ENCODE data around the gene HDAC9.
"Not testable (repeated sequence)": the region's sequence is repeated elsewhere in the genome, so short reads cannot be mapped to it uniquely, and the experiment has no call there.

HDAC9 gene

DNA sequence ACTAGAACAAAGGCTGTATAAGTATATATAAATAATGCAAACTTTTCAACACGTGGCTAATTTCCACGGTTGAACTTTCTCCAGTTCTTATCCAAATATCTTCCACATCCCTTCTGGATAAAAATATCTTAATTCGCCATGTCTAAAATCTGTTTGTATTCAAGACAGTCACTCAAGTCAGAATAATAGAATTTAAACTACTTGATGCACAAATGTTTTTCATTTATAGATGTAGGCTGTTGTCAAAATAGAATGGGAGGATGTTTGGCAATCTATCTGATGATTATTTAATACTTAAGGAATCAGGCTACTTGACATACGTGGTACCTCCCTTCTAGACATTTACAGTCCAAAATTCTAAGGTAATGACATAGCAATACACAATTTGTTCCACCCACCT lies 417.6 kb downstream of the HDAC9 start:
- FAIRE-seq, result no peak
- no peak for DNase-seq (ENCODE audit: insufficient read length, low spot score)

DNA sequence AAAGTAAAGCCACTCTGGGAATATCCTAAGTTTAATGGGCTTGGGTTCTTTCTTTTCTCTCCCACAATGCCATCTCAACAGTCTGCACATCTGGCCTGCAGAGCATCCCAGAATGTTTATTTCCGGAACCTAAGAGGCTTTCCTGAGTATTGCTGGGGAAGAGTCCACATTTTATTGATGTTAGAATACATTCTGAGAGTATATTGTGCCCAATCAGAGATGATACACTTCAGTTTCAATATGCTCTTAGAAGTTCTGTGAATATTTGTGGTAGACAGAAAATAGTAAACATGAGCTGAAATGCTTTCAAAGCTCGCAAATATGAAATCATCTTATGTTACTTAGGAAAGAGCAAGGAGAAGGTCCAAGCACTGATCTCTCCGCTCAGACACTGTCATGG lies 421.3 kb downstream of the HDAC9 start:
- FAIRE-seq, result no peak

GRCh38 chr7:18927134-18927533 lies 431.6 kb downstream of the HDAC9 start:
- FAIRE-seq (no peak), DNase-seq (ENCODE audit: insufficient read length, low spot score) (no peak)

More for the DNA sequence above, 421.3 kb downstream of the HDAC9 start:
- no peak for DNase-seq (ENCODE audit: insufficient read length, low spot score)

DNA sequence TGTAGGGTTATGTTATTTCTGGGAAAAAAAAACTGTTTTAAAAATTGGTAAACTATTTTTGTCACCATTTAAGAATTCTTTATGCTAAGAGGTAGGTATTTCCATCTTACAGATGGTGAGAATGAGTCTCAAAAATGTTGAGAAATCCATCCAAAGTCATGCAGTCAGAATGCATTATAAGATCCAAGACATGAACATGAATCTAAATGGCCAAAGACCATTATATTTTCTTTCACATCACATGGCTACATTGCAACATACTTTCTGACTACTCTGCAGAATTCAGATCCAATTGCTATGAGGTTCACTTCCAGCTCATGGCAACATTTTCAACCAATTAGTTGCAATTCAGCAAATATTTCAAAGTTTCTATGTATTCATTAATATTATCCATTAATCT lies 440.7 kb downstream of the HDAC9 start:
- FAIRE-seq (no peak), DNase-seq (ENCODE audit: insufficient read length, low spot score) (no peak)

- no peak for FAIRE-seq
These were observed 444.4 kb downstream of the HDAC9 start for GRCh38 chr7:18939771-18940592.

GRCh38 chr7:18940593-18941134 lies 445.1 kb downstream of the HDAC9 start:
- FAIRE-seq (no peak), DNase-seq (ENCODE audit: insufficient read length, low spot score) (no peak)

More at GRCh38 chr7:18939771-18940592, 444.4 kb downstream of the HDAC9 start:
- DNase-seq (ENCODE audit: insufficient read length, low spot score), result no peak

DNA sequence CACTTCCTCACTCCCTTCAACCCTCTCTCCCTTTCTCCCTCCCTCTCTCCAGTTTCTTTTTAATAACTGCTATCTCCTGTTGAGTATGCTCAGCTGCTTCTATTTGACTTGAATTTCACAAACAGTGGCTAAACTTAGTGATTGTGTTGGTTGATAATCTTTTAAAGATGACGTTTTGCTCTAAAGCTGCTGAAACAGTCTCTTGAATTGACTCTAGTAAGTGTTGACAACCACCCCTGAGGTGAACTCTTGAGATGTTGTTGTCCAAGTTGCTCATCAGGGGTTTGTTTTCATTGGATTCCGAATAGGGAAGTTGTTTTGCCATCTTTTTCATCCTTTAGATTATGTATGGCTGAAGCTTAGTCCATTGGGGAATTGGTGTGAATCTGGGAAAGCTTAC lies 445.7 kb downstream of the HDAC9 start:
- FAIRE-seq (no peak), DNase-seq (ENCODE audit: insufficient read length, low spot score) (no peak)

GRCh38 chr7:18948521-18948920 lies 453.0 kb downstream of the HDAC9 start:
- FAIRE-seq (no peak), DNase-seq (ENCODE audit: insufficient read length, low spot score) (no peak)

GRCh38 chr7:18952846-18953245 lies 457.3 kb downstream of the HDAC9 start:
- FAIRE-seq (no peak), DNase-seq (ENCODE audit: insufficient read length, low spot score) (no peak)

GRCh38 chr7:18958627-18959026 lies 463.1 kb downstream of the HDAC9 start:
- FAIRE-seq, result no peak
- no peak for DNase-seq (ENCODE audit: insufficient read length, low spot score)

DNA sequence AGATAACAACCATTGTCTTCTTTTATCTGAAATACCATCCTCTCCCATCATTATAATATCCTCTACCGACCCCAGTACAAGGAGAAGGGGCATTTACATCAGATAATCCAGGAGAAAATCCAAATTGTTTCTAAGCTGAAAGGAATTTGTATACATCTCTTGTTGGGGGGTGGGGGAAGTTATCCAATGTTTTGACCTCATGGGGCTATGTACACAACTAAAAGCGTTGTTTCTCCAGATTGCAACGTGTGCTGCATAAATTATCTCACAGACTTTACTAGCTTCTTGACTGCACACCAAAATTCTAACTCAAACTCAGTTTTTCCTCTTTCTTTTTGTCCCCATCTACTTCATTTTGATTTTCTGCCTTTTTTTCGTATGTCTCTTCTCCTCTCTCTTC lies 465.2 kb downstream of the HDAC9 start:
- DNase-seq (ENCODE audit: insufficient read length, low spot score), result no peak
- FAIRE-seq, result no peak

- no peak for FAIRE-seq
- no peak for DNase-seq (ENCODE audit: insufficient read length, low spot score)
These were observed 466.5 kb downstream of the HDAC9 start for GRCh38 chr7:18962031-18962430.

DNA sequence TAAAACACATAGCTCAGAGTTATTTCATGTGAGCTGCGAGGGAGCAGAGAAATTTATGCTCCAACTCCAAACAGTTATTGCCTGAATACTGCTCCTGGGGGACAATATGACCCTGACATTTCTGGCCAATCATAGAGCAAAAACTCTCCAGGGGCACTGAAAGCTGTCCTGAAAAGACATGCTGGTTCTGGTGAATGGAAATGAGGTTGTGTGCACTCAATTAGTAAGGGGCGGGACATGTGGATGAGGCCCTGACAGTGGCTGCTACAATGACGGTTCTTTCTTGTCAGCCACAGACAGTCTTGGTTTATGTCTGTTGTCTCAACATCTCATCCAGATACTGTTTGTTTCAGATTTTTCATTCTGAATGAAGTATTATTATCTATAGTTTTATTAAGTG lies 470.1 kb downstream of the HDAC9 start:
- FAIRE-seq (no peak), DNase-seq (ENCODE audit: insufficient read length, low spot score) (no peak)

DNA sequence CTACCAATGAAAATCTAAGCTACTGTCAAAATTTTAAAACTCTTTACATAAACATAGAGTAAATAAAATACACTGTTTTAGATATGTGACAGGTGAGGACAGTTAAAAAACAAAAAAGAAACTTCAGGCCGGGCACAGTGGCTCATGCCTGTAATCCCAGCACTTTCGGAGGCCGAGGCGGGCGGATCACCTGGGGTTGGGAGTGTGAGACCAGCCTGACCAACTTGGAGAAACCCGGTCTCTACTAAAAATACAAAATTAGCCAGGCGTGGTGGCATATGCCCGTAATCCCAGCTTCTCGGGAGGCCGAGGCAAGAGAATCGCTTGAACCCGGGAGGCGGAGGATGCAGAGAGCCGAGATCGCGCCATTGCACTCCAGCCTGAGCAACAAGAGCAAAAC lies 472.2 kb downstream of the HDAC9 start:
- DNase-seq (ENCODE audit: insufficient read length, low spot score); FAIRE-seq: not testable (repeated sequence)

DNA sequence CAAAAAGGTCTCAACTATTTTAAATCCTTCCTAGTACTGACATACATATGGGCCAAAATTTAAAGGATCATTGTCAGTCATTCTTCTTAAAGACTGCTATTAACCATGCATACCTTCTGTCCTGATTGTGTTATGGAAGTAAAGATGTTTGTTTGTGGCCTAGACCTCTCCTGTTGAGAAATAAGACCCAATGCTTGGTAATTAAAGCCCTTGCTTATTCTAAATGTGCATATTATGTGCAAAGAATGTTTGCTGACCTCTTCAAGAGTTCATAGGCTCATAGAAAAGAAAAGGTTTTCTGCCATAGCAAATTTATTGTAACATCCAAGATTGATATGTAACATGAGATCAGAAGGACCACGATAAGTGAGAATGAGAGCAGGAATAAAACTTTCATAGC lies 476.3 kb downstream of the HDAC9 start:
- no peak for DNase-seq (ENCODE audit: insufficient read length, low spot score)
- FAIRE-seq, result no peak

GRCh38 chr7:18974803-18975202 lies 479.3 kb downstream of the HDAC9 start:
- no peak for DNase-seq (ENCODE audit: insufficient read length, low spot score)
- no peak for FAIRE-seq

- DNase-seq (ENCODE audit: insufficient read length, low spot score), result no peak
- FAIRE-seq, result no peak
These were observed 479.7 kb downstream of the HDAC9 start for GRCh38 chr7:18975276-18975675.

- no peak for FAIRE-seq
These were observed 480.2 kb downstream of the HDAC9 start for GRCh38 chr7:18975689-18976280.

DNA sequence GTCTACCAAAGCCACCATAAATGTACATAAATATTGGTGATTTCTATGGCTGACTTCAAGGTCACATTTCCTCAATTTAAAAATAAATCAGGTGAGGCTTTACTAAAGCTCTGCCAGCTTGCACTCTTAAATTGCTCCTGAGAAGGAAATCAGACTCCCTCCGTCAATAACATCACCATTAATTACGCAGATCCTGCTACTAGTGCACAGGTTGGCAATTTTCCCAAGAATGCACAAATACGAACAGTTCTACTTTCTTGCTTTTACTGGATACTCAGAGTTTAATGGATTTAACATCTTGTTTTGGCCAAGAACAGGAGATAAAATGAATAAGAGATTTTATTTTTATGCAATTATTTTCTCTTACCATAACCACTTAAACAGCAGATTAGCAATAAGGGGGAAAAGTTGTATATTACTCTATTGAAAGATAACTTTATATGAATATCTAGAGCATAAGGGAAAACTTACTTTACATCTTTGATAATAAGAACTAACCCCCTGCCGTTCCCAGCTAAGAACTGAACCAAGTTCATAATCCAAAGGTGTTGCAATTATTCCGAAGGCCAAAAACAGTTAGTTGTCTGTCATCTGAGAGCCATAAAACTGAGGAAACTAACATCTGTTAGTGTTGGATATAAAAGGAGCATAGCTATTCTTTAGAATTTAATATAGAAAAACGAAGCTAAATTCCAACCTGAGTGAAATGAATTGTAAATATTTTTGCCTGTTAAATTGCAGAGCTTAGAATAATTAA lies 481.3 kb downstream of the HDAC9 start:
- FAIRE-seq (no peak), DNase-seq (ENCODE audit: insufficient read length, low spot score) (no peak)

More at GRCh38 chr7:18975689-18976280, 480.2 kb downstream of the HDAC9 start:
- no peak for DNase-seq (ENCODE audit: insufficient read length, low spot score)

GRCh38 chr7:18978108-18978495 lies 482.6 kb downstream of the HDAC9 start:
- DNase-seq (ENCODE audit: insufficient read length, low spot score) (no peak), FAIRE-seq (no peak)

GRCh38 chr7:18990700-18991099 lies 495.2 kb downstream of the HDAC9 start:
- FAIRE-seq; DNase-seq (ENCODE audit: insufficient read length, low spot score): not testable (repeated sequence)
